DOHH2 (cell line): ENCODE measurements around the gene C1QTNF4.

Experiments used
- H3F3A ChIP-seq: fragments of 200-600 bp; sonication (generic), shearing (Covaris generic); 2 replicates; pipeline ENCODE4 v1.6.0; 2016; ENCODE audit warnings: antibody characterized with exemption, mild to moderate bottlenecking; ENCODE audit not compliant: control insufficient read depth, insufficient read depth
- H3K27ac ChIP-seq: fragments of 200-600 bp; sonication (generic); 2 replicates; pipeline ENCODE4 v1.5.1; 2014; ENCODE audit warnings: low read depth, mild to moderate bottlenecking, low read length, moderate library complexity
- H3K27me3 ChIP-seq: fragments of 200-600 bp; sonication (generic); 2 replicates; pipeline ENCODE4 v1.6.1; 2014; ENCODE audit warnings: mild to moderate bottlenecking, low read length, mixed read lengths; ENCODE audit not compliant: control insufficient read depth
- H3K36me3 ChIP-seq: fragments of 200-600 bp; sonication (generic); 2 replicates; pipeline ENCODE4 v1.6.1; 2014; ENCODE audit warnings: mild to moderate bottlenecking, low read length, moderate library complexity, mixed read lengths; ENCODE audit not compliant: control insufficient read depth
- H3K4me1 ChIP-seq: fragments of 200-600 bp; sonication (generic); 2 replicates; pipeline ENCODE4 v1.6.1; 2014; ENCODE audit warnings: mild to moderate bottlenecking, low read length, mixed read lengths; ENCODE audit not compliant: control insufficient read depth
- H3K4me2 ChIP-seq: fragments of 200-600 bp; sonication (generic); 2 replicates; pipeline ENCODE4 v1.6.0; 2014; ENCODE audit warnings: mild to moderate bottlenecking, low read length, moderate library complexity
- H3K4me3 ChIP-seq: fragments of 200-600 bp; sonication (generic); 2 replicates; pipeline ENCODE4 v1.5.1; 2014; ENCODE audit warnings: mild to moderate bottlenecking, low read length, mixed read lengths
- H3K79me2 ChIP-seq: fragments of 200-600 bp; sonication (generic); 2 replicates; pipeline ENCODE4 v1.6.1; 2014; ENCODE audit warnings: mild to moderate bottlenecking, low read length, mixed read lengths; ENCODE audit not compliant: control insufficient read depth
- H3K9me2 ChIP-seq: fragments of 200-600 bp; sonication (generic); replicated peaks from 2 replicates; pipeline ENCODE4 v1.6.1; 2014; ENCODE audit warnings: mild to moderate bottlenecking, low read length, mixed read lengths; ENCODE audit not compliant: control insufficient read depth
- H3K9me3 ChIP-seq: fragments of 200-600 bp; sonication (generic); 2 replicates; pipeline ENCODE4 v1.6.1; 2014; ENCODE audit warnings: antibody characterized with exemption, low read length, mixed read lengths; ENCODE audit not compliant: control insufficient read depth, insufficient read depth
- H4K20me1 ChIP-seq: fragments of 200-600 bp; sonication (generic); 2 replicates; pipeline ENCODE4 v1.6.0; 2014; ENCODE audit warnings: low read depth, mild to moderate bottlenecking, antibody characterized with exemption, low read length, moderate library complexity; ENCODE audit not compliant: control insufficient read depth, insufficient read depth
- EZH2phosphoT487 ChIP-seq: fragments of 200-600 bp; sonication (generic); IDR thresholded peaks from 2 replicates; pipeline ENCODE4 v1.6.1; 2017; ENCODE audit warnings: borderline replicate concordance, mild to moderate bottlenecking, antibody characterized with exemption, low read length, moderate library complexity, mixed read lengths
- TF ChIP-seq, protein P1 (sequence below): fragments of 200-600 bp; sonication (generic); IDR thresholded peaks from one replicate; pipeline ENCODE4 v1.5.1; 2014; ENCODE audit warnings: antibody characterized with exemption, mild to moderate bottlenecking, low read depth, low read length; ENCODE audit not compliant: poor library complexity, severe bottlenecking

The C1QTNF4 gene

GRCh38 chr11:47572715-47573255 lies 21.4 kb downstream of the C1QTNF4 start:
- Histone ChIP-seq H3K36me3 (peaks cover 78% of the 10 kb centered on the region), H3F3A (peaks cover 11% of the 10 kb centered on the region; the same call in 1 of the 2 replicates), H4K20me1 (no peaks in the 10 kb centered on the region)

GRCh38 chr11:47571895-47572294 lies 22.3 kb downstream of the C1QTNF4 start:
- no peak overlapping the region for H3K27ac ChIP-seq
- no peaks in the 10 kb centered on the region for H3K9me3 ChIP-seq
- no peaks in the 10 kb centered on the region for H4K20me1 ChIP-seq
- peaks cover 11% of the 10 kb centered on the region; the same call in 1 of the 2 replicates for H3F3A ChIP-seq
- H3K9me2 ChIP-seq, result no peaks in the 10 kb centered on the region
- TF ChIP-seq EZH2phosphoT487, result no peak
- TF ChIP-seq, protein P1, sequence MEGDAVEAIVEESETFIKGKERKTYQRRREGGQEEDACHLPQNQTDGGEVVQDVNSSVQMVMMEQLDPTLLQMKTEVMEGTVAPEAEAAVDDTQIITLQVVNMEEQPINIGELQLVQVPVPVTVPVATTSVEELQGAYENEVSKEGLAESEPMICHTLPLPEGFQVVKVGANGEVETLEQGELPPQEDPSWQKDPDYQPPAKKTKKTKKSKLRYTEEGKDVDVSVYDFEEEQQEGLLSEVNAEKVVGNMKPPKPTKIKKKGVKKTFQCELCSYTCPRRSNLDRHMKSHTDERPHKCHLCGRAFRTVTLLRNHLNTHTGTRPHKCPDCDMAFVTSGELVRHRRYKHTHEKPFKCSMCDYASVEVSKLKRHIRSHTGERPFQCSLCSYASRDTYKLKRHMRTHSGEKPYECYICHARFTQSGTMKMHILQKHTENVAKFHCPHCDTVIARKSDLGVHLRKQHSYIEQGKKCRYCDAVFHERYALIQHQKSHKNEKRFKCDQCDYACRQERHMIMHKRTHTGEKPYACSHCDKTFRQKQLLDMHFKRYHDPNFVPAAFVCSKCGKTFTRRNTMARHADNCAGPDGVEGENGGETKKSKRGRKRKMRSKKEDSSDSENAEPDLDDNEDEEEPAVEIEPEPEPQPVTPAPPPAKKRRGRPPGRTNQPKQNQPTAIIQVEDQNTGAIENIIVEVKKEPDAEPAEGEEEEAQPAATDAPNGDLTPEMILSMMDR, result no peak
- H3K4me3 ChIP-seq, result no peak overlapping the region
- H3K36me3 ChIP-seq, result peaks cover 72% of the 10 kb centered on the region
- no peaks in the 10 kb centered on the region for H3K27me3 ChIP-seq
- peaks cover 78% of the 10 kb centered on the region for H3K79me2 ChIP-seq
- peaks cover 4% of the 10 kb centered on the region for H3K4me1 ChIP-seq
- no peak overlapping the region for H3K4me2 ChIP-seq

More at GRCh38 chr11:47572715-47573255, 21.4 kb downstream of the C1QTNF4 start:
- H3K79me2 ChIP-seq, result peaks cover 78% of the 10 kb centered on the region
- no peaks in the 10 kb centered on the region for H3K9me2 ChIP-seq
- H3K4me1 ChIP-seq, result peaks cover 9% of the 10 kb centered on the region
- no peaks in the 10 kb centered on the region for H3K27me3 ChIP-seq
- no peak overlapping the region for H3K4me3 ChIP-seq
- no peak overlapping the region for H3K27ac ChIP-seq
- H3K4me2 ChIP-seq, result no peak overlapping the region
- TF ChIP-seq, protein P1, result no peak
- no peaks in the 10 kb centered on the region for H3K9me3 ChIP-seq

DNA sequence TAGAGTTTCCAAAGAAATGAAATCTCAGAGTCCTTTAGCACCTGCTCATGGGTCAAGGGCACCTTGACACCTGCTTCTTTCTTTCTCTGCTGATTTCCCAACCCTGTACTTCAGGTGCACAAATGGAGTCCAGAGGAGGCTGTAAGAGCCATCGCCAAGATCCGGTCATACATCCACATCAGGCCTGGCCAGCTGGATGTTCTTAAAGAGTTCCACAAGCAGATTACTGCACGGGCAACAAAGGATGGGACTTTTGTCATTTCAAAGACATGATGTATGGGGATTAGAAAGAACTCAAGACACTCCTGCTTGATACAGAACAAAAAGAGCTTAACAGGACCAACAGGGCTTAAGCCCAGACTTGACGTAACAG lies 22.9 kb downstream of the C1QTNF4 start:
- TF ChIP-seq EZH2phosphoT487, result no peak
- TF ChIP-seq, protein P1, result no peak
- no peak overlapping the region for H3K4me3 ChIP-seq
- no peaks in the 10 kb centered on the region for H3K9me2 ChIP-seq
- peaks cover 9% of the 10 kb centered on the region for H3K4me1 ChIP-seq
- H3K4me2 ChIP-seq, result no peak overlapping the region
- no peaks in the 10 kb centered on the region for H3K9me3 ChIP-seq
- no peaks in the 10 kb centered on the region for H4K20me1 ChIP-seq
- peaks cover 11% of the 10 kb centered on the region; the same call in 1 of the 2 replicates for H3F3A ChIP-seq
- H3K79me2 ChIP-seq, result peaks cover 80% of the 10 kb centered on the region
- H3K27me3 ChIP-seq, result no peaks in the 10 kb centered on the region
- H3K36me3 ChIP-seq, result peaks cover 66% of the 10 kb centered on the region
- H3K27ac ChIP-seq, result no peak overlapping the region
